CMK (cell line): Measurements from ENCODE around the gene COX6B1.
A peak's percentile ranks its signal among the peaks of the same experiment; 100 is the strongest.
"Not testable (repeated sequence)": the region's sequence is repeated elsewhere in the genome, so short reads cannot be mapped to it uniquely, and the experiment has no call there.

Source experiments
- DNase-seq: peaks from one replicate; pipeline ENCODE4 v3.0.0-alpha.2; 2010; ENCODE audit warnings: low read depth

COX6B1 gene

DNA sequence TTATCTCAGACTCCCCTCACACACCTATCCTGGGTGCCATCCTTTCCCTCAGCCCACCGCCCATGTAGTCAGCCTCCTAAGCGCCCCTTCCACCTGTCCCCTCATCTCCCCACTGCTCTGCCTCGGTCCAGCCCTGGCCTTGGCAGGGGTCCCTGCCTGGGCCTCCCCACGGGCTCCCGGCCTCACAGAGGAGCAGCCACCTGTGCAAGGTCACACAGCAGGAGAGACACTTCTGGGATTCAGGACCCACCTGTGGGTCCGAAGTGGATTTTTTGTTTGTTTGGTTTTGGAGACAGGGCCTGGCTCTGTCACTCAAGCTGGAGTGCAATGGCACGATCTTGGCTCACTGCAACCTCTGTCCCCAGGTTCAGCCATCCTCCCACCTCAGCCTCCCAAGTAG lies 17.5 kb downstream of the COX6B1 start:
- no peak for DNase-seq

DNA sequence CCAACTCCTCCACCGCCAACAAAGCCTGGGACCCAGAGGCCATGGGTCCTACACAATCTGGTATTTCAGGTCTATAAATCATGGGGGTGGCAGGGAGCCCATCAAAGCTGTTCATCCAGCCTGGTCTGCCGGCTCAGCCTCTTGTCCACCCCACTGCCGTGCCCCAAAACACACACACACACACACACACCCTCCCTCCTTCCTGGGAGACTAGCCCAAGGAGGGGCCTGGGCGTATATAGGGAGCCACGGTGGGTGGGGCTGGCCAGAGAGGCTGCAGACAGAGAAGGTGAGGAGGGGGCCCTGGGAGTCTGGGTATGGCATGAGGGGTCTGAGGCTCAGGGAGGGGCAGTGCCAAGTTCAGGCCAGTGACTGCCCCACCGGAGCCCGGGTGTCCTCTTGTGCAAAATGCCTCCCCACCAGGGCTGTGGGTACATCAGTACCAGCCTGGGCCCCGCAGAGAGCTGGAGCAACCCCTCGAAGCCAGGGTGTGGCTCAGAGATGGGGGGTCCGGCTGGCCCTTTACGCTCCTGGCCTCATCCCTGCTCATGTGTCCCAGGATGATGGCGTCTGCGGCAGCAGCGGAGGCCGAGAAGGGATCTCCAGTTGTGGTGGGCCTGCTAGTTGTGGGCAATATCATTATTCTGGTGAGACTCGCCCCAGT lies 18.3 kb downstream of the COX6B1 start, which contains the start of gene UPK1A:
TSS of gene UPK1A (plus strand) at position 267 of the 663 bp plus-strand sequence. CDS start at position 563, 296 bp downstream.
- DNase-seq = no peak

DNA sequence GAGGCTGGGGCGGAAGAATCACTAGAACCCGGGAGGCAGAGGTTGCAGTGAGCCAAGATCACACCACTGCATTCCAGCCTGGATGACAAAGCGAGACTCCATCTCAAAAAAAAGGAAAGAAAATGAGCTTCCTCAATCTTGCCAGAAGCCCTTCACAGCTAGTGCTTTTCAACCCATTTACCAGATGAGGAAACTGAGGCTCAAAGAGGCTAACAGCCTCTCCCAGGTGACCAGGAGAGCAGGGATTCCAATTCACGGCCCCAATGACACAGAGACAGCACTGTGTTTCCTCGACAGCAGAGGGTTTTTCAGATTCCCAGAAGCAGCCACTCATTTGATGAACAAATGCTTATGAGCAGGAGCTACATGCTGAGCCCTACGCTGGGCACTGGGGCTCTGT lies 21.4 kb downstream of the COX6B1 start:
- no peak for DNase-seq

DNA sequence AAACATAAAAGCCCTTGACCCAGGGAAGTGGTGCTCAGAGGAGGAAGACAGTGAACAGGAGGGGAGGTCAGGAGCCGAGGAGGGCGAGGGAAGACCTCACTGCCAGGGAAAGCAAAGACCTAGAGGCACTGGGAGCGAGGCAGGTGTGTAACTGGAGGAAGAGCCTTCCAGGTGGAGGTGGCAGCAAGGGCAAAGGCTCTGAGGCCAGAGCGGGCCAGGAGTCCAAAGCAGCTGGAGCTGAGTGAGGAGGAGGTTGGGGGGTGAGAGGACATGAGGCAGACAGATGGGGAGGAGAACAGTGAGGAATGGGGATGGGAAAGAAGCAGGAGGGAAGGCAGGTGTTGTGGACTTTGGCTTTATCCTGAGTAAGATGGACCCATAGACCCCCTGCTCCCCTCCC lies 21.9 kb downstream of the COX6B1 start:
- no peak for DNase-seq

DNA sequence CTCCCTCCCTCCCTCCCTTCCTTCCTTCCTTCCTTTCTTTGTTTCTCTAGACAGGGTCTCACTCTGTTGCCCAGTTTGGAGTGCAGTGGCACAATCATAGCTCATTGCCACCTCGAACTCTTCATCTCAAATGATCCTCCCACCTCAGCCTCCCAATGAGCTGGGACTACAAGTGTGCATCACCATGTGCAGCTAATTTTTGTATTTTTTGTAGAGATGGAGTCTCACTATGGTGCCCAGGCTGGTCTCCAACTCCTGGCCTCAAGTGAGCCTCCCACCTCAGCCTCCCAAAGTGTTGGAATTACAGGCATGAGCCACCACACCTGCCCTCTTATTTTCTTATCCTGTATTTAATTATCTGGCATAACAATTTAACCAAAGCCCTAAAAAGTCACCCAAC lies 22.6 kb downstream of the COX6B1 start:
- DNase-seq = no peak

DNA sequence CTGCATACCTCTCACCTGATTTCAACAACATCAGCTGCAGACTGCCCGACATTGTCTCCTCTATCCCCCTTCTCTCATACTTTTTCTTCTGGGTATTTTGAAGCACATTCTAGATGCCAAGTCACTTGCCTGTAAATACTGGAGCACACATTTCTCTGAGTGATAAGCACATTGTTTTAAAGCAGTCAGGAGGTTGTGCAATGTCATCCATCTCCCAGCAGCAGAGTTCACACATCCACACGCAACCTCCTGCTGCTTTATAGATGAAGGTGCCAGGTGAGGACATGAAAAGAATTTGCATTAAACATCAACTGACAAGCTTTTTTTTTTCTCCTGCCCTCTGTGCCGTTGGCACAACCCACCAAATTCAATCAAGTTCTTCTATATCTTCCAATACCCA lies 23.7 kb downstream of the COX6B1 start:
- DNase-seq = no peak

DNA sequence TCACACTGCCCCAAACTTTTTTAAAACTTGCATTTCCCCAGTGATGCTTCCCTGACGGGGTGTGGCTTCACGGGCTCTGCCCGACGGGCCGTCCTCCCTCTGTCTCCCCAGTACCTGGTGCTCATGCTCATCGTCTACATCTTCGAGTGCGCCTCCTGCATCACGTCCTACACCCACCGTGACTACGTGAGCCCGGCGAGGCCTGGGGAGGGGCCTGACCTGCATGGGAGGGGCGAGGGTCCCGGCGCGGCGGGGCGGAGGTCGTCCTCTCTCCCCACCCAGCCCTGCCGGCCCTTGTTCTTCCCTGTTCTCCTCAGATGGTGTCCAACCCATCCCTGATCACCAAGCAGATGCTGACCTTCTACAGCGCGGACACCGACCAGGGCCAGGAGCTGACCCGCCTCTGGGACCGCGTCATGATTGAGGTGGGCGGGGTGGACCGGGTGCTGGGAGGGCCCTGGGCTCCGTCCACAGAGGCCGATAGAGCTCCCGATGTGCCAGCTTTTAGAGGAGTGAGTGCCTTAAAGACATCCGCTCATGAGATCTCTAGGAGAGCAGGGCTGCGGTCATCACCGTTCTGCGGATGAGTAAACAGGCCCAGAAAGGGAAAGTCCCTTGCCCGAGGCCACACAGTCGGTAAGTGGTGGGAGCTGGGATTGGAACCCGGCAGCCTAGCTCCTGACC lies 25.1 kb downstream of the COX6B1 start:
- no peak for DNase-seq

DNA sequence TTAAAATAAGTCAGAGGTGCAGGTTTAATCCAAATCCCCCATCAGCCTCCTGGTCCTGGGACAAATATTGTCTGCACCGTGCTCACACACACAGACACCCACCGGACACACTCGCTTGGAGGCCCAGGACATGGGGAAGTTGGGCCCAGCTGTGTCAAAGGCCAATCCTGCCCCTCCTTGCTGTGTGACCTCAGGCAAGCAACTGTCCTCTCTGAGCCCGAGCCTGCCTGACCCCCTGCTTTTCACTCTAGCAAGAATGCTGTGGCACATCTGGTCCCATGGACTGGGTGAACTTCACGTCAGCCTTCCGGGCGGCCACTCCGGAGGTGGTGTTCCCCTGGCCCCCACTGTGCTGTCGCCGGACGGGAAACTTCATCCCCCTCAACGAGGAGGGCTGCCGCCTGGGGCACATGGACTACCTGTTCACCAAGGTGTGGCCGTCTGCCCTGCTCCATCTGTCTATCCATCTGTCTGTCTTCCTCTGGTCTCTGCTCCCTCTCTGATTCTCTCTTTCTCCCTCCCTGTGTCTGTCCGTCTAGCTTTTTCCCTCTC lies 27.5 kb downstream of the COX6B1 start:
- no peak for DNase-seq

DNA sequence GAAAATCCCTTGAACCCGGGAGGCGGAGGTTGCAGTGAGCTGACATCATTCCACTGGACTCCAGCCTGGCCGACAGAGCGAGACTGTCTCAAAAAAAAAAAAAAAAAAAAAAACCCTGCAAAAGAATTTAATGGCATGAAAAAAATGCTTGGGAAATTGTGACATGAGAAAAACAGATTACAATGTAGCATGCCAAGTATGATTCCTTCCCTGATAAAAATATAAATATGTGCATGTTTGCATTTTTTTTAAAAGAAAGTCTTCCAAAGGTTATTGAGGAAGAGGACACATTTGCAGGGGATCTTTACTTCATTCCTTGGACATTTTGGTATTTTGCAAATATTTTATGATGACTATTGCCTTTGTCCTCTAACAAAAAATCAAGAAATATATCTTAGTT lies 41.7 kb downstream of the COX6B1 start:
- no peak for DNase-seq

DNA sequence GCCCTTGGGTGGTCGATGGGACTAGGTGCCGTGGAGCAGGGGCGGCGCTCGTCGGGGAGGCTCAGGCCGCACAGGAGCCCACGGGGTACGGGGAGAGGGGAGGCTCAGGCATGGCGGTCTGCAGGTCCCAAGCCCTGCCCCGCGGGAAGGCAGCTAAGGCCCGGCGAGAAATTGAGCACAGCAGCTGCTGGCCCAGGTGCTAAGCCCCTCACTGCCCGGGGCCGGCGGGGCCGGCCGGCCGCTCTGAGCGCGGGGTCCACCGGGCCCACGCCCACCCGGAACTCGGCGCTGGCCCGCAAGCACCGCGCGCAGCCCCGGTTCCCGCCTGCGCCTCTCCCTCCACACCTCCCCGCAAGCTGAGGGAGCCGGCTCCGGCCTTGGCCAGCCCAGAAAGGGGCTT lies 43.0 kb downstream of the COX6B1 start:
- DNase-seq = not testable (repeated sequence)

DNA sequence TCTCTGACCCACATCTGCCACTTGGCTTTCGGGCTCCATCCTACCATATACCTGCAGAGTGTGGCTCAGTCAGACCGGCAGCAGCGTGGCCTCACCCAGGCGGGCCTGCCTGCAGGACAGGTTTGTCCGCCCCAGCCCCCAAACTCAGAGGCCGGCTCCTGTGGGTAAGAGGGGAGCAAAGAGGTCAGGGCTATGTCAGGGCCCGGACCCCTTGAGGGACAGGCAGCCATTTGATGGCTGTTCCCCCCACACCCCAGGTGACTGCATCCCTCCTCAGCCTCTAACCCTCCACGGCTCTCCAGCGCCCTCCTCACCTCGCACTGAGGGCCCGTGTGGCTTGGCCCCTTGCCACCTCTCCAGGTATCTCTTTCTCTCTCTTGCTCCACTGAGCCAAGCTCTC lies 43.9 kb downstream of the COX6B1 start:
- no peak for DNase-seq

DNA sequence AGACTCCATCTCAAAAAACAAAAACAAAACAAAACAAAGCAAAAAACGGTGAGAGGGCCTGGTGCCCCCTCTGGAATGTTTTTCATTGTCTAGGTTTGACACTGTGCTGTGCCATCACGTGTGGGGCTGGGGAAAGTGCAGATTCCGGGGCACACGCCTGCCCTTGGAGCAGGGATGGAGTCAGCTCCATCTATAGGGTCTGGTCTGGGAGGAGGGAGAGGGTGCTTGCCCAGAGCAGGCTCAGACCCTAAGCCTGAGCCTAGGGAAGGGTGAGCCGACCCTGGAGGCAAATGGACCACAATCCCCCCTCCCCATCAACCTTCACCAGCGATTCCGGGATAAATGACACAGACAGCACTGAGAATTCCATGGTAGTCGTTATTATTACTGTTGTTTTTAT lies 45.3 kb downstream of the COX6B1 start:
- no peak for DNase-seq

DNA sequence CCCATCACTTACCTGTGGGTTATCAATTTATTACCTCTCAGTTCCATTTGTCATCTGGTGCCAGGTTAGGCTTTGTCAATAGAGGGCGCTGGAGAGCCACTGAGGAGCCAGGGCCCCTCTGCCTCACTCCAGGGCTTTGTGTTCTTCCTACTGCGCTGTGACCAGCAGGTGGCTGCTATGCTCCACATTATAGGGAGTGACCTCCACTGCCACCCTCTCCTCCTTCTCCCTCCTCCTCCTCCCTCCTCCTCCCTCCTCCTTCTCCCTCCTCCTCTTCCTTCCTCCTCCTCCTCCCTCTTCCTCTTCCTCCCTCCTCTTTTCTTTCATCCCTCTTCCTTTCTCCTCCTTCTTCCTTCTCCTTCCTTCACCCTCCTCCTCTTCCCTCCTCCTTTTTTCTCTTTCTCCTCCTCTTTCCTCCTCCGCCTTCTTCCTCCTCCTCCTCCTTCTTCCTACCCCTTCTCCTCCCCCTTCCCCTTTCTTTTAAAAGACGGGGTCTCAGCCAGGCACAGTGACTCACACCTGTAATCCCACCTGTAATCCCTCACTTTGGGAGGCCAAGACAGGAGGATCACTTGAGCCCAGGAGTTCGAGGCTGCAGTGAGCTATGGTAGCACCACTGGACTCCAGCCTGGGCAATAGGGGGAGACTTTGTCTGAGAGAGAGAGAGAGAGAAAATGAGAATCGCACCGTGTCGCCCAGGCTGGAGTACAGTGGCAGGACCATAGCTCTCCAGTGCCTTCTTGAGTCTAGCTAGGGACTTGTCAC lies 45.9 kb downstream of the COX6B1 start:
- DNase-seq = peak; percentile 81

DNA sequence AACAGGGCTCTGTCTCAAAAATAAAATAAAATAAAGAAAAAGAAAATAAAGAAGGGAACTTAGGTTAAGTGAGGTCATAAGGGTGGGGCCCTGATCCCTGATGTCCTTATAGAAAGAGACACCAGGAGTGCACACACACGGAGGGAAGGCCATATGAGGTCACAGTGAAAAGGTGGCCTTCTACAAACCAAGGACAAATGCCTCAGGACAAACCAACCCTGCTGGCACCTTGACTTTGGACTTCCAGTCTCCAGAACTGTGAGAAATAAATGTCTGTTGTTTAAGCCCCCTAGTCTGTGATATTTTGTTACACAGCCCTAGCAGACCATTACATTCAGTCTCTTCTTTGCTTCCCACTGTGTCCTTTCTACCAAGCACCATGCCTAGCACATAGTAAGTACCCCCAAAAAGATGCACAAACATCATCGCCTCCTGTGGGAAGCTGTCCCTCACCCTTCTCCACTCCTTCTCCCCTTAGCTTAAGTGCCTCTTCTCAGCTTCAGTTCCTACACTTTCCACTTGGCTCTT lies 47.8 kb downstream of the COX6B1 start:
- DNase-seq = no peak

DNA sequence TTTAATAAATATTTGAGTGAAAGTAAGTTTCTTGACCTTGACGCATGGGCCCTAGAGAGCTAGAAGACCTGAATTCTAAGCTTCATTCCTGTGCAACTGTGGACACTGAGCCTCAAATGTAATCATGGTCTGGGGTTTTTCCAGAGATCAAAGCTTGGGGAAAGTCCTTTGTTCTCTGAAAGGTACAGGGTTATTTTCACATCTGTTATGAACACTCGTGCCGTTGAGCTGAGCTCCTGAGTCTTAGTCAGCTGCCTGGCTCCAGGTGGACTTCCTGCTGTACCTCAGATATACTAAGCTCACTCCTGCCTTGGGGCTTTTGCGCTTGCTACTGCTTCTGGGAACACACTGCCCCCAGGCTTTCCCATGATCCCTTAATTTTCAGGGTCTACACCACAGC lies 48.7 kb downstream of the COX6B1 start:
- DNase-seq = no peak

DNA sequence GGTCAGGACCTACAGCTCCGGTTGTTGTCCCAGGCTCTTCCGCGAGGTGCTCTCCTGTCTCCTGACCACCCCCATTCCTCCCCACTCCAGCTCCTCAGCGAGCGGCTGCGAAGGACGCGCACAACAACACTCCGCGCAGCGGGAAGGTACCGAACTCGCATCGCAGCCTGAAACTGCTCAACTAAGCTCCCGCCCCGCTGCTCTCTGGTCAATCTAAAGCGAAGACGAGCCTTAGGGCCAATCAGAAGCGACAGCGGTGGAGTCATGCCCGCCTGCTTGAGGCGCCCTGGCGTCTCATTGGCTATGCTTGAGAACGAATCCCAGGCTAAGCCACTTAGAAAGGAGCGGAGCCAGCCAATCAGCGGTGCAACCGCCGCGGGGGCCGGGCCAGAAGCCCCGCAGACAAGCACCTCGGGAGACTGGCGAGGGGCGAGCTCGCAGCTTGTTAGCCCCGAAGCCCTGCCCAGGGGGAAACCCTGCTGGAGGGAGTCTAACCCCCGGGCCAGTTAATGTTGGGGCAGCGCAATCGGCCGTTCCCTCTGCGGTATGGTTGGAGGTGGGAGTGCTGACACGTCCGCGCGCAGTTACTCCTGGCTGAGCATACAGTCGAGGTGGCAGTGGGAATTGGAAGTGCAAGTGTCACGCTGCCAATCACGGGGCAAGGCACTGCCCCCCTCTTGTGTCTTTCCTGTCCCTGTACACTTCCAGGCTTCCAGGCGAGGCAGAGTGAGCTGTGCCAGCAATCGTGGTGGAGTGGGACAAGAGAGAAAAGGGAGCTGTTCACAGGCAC lies 54.3 kb downstream of the COX6B1 start:
- DNase-seq = peak; percentile 93

DNA sequence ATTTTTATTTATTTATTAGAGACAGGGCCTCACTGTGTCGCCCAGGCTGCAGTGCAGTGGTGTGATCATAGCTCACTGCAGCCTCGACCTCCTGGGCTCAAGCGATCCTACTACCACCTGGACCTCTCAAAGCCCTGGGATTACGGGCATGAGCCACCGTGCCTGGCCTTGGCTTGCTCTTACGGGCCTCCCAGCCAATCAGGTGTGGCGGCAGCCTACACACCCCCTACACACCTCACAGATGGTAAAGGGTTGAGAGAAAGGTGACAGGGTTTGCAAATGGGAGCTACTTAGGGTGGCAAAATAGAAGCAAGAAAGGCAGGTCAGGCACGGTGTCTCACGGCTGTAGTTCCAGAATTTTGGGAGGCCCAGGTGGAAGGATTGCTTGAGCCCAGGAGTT lies 55.2 kb downstream of the COX6B1 start:
- no peak for DNase-seq

DNA sequence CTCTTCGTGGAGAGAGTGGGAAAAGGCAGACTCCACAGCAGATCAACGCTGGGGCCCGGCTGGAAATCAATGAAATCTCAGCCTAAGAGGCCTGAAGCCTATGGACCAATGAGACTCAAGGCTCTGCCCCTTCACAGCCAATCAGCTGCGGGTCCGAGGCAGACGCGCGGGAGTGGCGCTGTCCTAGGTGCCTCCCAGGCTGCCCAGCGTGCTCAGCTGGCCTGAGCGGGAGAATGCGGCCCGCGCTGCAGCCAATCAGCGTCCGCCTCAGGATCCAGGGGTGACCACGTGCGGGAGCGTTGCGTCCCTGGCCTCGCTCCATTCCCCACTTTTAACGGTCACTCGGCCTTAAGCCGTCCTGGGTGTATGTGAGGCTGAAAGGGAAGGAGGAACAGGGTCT lies 56.1 kb downstream of the COX6B1 start, which contains the start of gene ZBTB32:
TSS of gene ZBTB32 (plus strand) at position 341 of the 400 bp plus-strand sequence. CDS start 10,069 bp downstream, outside the sequence.
- DNase-seq = no peak
